Left ventricle myocardium inferior (tissue), 1 donor: Measurements from ENCODE around the gene KRTAP2-3. TPM values are rescaled to one million over a fixed set of nuclear protein-coding genes. Genes with fewer than 3 reads are reported as not detected.

Experiments
- DNase-seq: peaks from one replicate; pipeline ENCODE4 v3.0.0-alpha.2; 2020
- H3K27ac ChIP-seq: fragments of 200-600 bp; replicated peaks from 2 replicates; pipeline ENCODE4 v1.8.0; 2021
- H3K27me3 ChIP-seq: fragments of 200-600 bp; 2 replicates; pipeline ENCODE4 v1.8.0; 2021; ENCODE audit warnings: low read depth
- H3K36me3 ChIP-seq: fragments of 200-600 bp; 2 replicates; pipeline ENCODE4 v1.8.0; 2021
- H3K4me1 ChIP-seq: fragments of 200-600 bp; 2 replicates; pipeline ENCODE4 v1.8.0; 2021
- H3K4me3 ChIP-seq: fragments of 200-600 bp; 2 replicates; pipeline ENCODE4 v1.8.0; 2021; ENCODE audit warnings: mild to moderate bottlenecking, moderate library complexity
- H3K9me3 ChIP-seq: fragments of 200-600 bp; replicated peaks from 2 replicates; pipeline ENCODE4 v1.8.0; 2021
- CTCF ChIP-seq: fragments of 200-600 bp; IDR thresholded peaks from 2 replicates; pipeline ENCODE4 v1.8.0; 2021; ENCODE audit warnings: antibody characterized with exemption, mild to moderate bottlenecking, borderline replicate concordance
- intact Hi-C: fragments of 100-400 bp; cut with micrococcal nuclease; formaldehyde crosslinking; loops from one replicate; pipeline ENCODE4 v1.11.0; 2022
- total RNA-seq: library from RNA; stranded (reverse); fragmentation: NEBNext Ultra II Directional; extraction: Animal tissue kit (Norgen Biotek cat#: 25700); gene quantifications from one replicate; pipeline ENCODE4 v1.2.1, GENCODE V29; 2021
- donor health status: DM: no; HTN: yes; CAD: no; lungs with severe emphysema.

Gene KRTAP2-3
- total RNA-seq, 1 donor from 2014 or later: not detected

GRCh38 chr17:41029633-41030245, 30.2 kb downstream of the KRTAP2-3 start, which contains the start of gene KRTAP1-4:
TSS of gene KRTAP1-4 (minus strand) at chr17:41030195. CDS start at chr17:41030078, 117 bp downstream.
- Histone ChIP-seq H3K27me3 (peaks cover 75% of the 10 kb centered on the region), H3K27ac (no peak within 1 kb of the TSS), H3K9me3 (no peaks in the 10 kb centered on the region), H3K36me3 (no peaks in the 10 kb centered on the region), H3K4me3 (no peak within 1 kb of the TSS), H3K4me1 (no peaks in the 10 kb centered on the region)
- DNase-seq: no peak
- TF ChIP-seq CTCF: no peak
- intact Hi-C loops: no loop called here

DNA sequence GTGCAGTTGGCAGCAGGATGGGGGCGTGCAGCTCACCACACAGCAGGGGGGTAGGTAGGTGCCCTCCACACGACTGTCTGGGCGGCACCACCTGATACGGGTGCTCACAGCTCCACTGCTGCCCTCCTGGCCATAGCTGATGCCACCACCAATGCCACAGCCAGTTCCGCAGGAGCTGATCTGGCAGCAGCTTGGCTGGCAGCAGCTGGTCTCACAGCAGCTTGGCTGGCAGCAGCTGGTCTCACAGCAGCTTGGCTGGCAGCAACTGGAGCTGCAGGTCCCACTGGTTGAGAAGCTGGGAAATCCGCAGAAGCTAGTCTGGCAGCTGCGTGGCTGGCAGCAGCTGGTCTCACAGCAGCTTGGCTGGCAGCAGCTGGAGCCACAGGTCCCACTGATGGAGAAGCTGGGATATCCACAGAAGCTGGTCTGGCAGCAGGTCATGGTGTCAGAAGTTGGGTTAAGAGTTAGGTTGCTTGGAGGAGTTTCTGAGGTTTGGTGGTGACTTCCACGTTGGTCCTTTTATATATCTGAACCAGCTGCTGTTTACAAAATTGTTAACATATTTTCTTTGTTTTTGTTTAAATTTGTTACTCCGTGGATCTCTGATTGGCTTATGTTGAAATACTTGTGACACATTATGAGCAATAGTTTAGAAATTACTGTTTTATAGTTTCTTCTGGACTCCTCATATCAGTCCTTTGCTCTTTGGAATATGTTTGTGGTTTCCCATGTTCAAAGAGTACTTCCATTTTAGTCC, 33.0 kb downstream of the KRTAP2-3 start, which contains the start of gene KRTAP1-5:
KRTAP1-5 (minus strand) TSS at position 494 of the 757 bp plus-strand sequence; CDS start at position 441, 53 bp downstream.
- Histone ChIP-seq H3K9me3 (no peaks in the 10 kb centered on the region), H3K36me3 (no peaks in the 10 kb centered on the region), H3K4me3 (no peak within 1 kb of the TSS), H3K27ac (no peak within 1 kb of the TSS), H3K4me1 (no peaks in the 10 kb centered on the region), H3K27me3 (peaks cover 63% of the 10 kb centered on the region)
- TF ChIP-seq CTCF: no peak
- no peak for DNase-seq
- intact Hi-C loops: no loop called here

GRCh38 chr17:41024697-41025096, 35.2 kb downstream of the KRTAP2-3 start:
- H3K27me3 ChIP-seq: peaks cover 44% of the 10 kb centered on the region
- no peaks in the 10 kb centered on the region for H3K4me1 ChIP-seq
- no peak for TF ChIP-seq CTCF
- no peaks in the 10 kb centered on the region for H3K36me3 ChIP-seq
- H3K27ac ChIP-seq: no peak overlapping the region
- no peak for DNase-seq
- intact Hi-C loops: no loop called here
- no peak overlapping the region for H3K4me3 ChIP-seq
- H3K9me3 ChIP-seq: no peaks in the 10 kb centered on the region

DNA sequence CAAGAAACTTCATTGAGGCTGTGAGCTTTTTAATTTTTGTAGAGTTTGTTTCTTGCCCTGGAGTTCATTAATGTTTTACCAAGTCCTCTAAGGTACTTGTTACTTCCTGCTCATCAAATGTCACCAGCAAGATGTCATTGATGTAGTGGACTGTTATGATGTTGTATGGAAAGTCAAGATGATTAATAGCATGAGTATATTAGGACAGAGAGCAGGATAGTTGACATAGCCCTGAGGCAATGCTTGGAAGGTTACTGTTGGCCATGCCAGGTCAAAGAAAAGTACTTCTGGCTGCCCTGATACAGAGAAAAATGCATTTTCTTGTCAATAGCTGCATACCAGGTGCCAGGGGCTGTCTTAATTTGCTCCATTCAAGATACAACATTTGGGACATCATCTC, 39.6 kb downstream of the KRTAP2-3 start:
- Histone ChIP-seq H3K36me3 (no peaks in the 10 kb centered on the region), H3K27ac (no peak overlapping the region), H3K9me3 (no peaks in the 10 kb centered on the region), H3K27me3 (peaks cover 5% of the 10 kb centered on the region), H3K4me3 (no peak overlapping the region), H3K4me1 (no peaks in the 10 kb centered on the region)
- intact Hi-C loops: no loop called here
- DNase-seq: no peak
- no peak for TF ChIP-seq CTCF

- intact Hi-C loops: no loop called here
- Histone ChIP-seq H3K9me3 (no peaks in the 10 kb centered on the region), H3K4me3 (no peak overlapping the region), H3K27ac (no peak overlapping the region), H3K36me3 (no peaks in the 10 kb centered on the region), H3K27me3 (no peaks in the 10 kb centered on the region), H3K4me1 (no peaks in the 10 kb centered on the region)
- no peak for DNase-seq
- no peak for TF ChIP-seq CTCF
These were observed 40.5 kb downstream of the KRTAP2-3 start for GRCh38 chr17:41019415-41019814.
